ENCODE data around the gene DDA1. TPM values are rescaled to one million over a fixed set of nuclear protein-coding genes. Genes with fewer than 3 reads are reported as not detected.

DDA1 gene
- total RNA-seq, 1 donor from 2014 or later = 5.7 TPM

GRCh38 chr19:17322854-17323253 lies 13.5 kb downstream of the DDA1 start:
- peaks cover 19 to 29% (median 28%) of the 10 kb centered on the region in 3 donors for H3K36me3 ChIP-seq (ENCODE audit: control insufficient read depth in 3 of 3, insufficient read depth in 3 of 3, low read length in 3 of 3)
- H3K9me3 ChIP-seq (ENCODE audit: control insufficient read depth in 3 of 3, low read length in 3 of 3) = no peaks in the 10 kb centered on the region

DNA sequence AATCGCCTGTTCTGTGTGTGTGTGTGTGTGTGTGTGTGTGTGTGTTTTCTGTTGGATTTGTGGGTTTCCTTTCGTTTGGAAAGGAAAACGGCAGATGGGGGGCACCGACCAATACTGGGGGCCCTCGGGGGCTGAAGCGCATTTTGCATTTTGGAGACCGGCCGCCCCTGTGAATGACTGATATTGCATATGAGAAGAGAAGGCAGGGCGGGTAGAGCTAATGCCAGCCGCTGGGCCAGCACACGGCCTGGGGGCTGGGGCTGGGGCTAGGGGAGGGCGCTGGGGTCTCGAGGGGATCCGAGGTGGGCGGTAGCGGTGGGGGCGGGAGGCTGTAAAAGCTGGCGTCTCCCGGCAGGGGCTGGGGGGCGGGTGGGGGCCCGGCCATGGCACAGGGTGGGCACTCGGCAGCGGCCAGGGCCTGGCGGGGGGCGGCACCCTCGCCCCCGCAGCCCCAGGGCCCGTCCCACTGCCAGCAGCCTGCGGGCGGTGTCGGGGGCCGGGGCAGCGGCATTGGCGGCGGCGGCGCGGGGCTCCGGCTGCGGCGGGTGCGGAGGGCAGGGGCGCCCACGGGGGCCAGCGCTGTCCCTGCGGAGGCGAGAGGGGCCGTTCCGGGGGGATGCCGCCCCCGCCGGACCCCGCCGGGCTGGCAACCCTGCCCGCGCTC lies 14.1 kb downstream of the DDA1 start:
- Histone ChIP-seq H3K4me3 (ENCODE audit: low read length in 3 of 3) (no peak overlapping the region), H3K9me3 (ENCODE audit: control insufficient read depth in 3 of 3, low read length in 3 of 3) (no peaks in the 10 kb centered on the region), H3K36me3 (ENCODE audit: control insufficient read depth in 3 of 3, insufficient read depth in 3 of 3, low read length in 3 of 3) (peaks cover 19 to 29% (median 28%) of the 10 kb centered on the region in 3 donors), H3K9ac (ENCODE audit: low read depth in 1 of 3, low read length in 3 of 3) (no peak overlapping the region), H3K27me3 (ENCODE audit: control insufficient read depth in 3 of 3, insufficient read depth in 3 of 3, low read length in 3 of 3) (no peaks in the 10 kb centered on the region), H3K4me1 (ENCODE audit: control insufficient read depth in 3 of 3, insufficient read depth in 3 of 3, low read length in 3 of 3) (peaks cover 0 to 4% (median 3%) of the 10 kb centered on the region in 3 donors), H3K27ac (ENCODE audit: low read depth, low read length) (no peak overlapping the region)

More at GRCh38 chr19:17322854-17323253, 13.5 kb downstream of the DDA1 start:
- H3K9ac ChIP-seq (ENCODE audit: low read depth in 1 of 3, low read length in 3 of 3) = no peak overlapping the region
- H3K4me1 ChIP-seq (ENCODE audit: control insufficient read depth in 3 of 3, insufficient read depth in 3 of 3, low read length in 3 of 3) = peaks cover 0 to 4% (median 3%) of the 10 kb centered on the region in 3 donors
- H3K4me3 ChIP-seq (ENCODE audit: low read length in 3 of 3) = no peak overlapping the region
- H3K27ac ChIP-seq (ENCODE audit: low read depth, low read length) = no peak overlapping the region
- H3K27me3 ChIP-seq (ENCODE audit: control insufficient read depth in 3 of 3, insufficient read depth in 3 of 3, low read length in 3 of 3) = no peaks in the 10 kb centered on the region

DNA sequence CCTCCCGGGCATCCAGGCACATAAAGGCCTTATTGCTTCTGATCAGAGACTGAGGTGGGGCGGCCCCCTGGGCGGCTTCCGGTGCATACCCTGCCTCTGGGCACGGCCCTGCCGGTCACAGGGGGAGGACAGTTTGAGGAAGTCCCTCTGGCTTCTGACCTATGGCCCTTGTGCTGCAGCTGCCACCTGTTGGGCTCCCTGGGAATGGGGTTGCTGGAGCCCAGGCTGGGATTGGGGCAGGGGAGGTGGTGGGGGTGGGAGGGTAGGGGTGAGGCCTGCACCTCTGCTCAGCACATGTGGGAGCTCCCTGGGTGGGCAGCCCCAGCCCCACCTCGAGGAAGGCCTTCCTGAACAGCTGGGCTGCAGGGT lies 14.6 kb downstream of the DDA1 start:
- Histone ChIP-seq H3K9me3 (ENCODE audit: control insufficient read depth in 3 of 3, low read length in 3 of 3) (no peaks in the 10 kb centered on the region), H3K4me3 (ENCODE audit: low read length in 3 of 3) (no peak overlapping the region)

GRCh38 chr19:17324357-17325114 lies 15.2 kb downstream of the DDA1 start:
- Histone ChIP-seq H3K4me3 (ENCODE audit: low read length in 3 of 3) (no peak overlapping the region), H3K9ac (ENCODE audit: low read depth in 1 of 3, low read length in 3 of 3) (no peak overlapping the region), H3K9me3 (ENCODE audit: control insufficient read depth in 3 of 3, low read length in 3 of 3) (no peaks in the 10 kb centered on the region), H3K27ac (ENCODE audit: low read depth, low read length) (no peak overlapping the region), H3K4me1 (ENCODE audit: control insufficient read depth in 3 of 3, insufficient read depth in 3 of 3, low read length in 3 of 3) (peaks cover 0 to 4% (median 3%) of the 10 kb centered on the region in 3 donors), H3K36me3 (ENCODE audit: control insufficient read depth in 3 of 3, insufficient read depth in 3 of 3, low read length in 3 of 3) (peaks cover 18 to 27% (median 24%) of the 10 kb centered on the region in 3 donors), H3K27me3 (ENCODE audit: control insufficient read depth in 3 of 3, insufficient read depth in 3 of 3, low read length in 3 of 3) (no peaks in the 10 kb centered on the region)

More for the DNA sequence above, 14.6 kb downstream of the DDA1 start:
- H3K9ac ChIP-seq (ENCODE audit: low read depth in 1 of 3, low read length in 3 of 3) = no peak overlapping the region
- no peak overlapping the region for H3K27ac ChIP-seq (ENCODE audit: low read depth, low read length)
- peaks cover 0 to 4% (median 3%) of the 10 kb centered on the region in 3 donors for H3K4me1 ChIP-seq (ENCODE audit: control insufficient read depth in 3 of 3, insufficient read depth in 3 of 3, low read length in 3 of 3)
- H3K27me3 ChIP-seq (ENCODE audit: control insufficient read depth in 3 of 3, insufficient read depth in 3 of 3, low read length in 3 of 3) = no peaks in the 10 kb centered on the region
- H3K36me3 ChIP-seq (ENCODE audit: control insufficient read depth in 3 of 3, insufficient read depth in 3 of 3, low read length in 3 of 3) = peaks cover 18 to 29% (median 26%) of the 10 kb centered on the region in 3 donors

DNA sequence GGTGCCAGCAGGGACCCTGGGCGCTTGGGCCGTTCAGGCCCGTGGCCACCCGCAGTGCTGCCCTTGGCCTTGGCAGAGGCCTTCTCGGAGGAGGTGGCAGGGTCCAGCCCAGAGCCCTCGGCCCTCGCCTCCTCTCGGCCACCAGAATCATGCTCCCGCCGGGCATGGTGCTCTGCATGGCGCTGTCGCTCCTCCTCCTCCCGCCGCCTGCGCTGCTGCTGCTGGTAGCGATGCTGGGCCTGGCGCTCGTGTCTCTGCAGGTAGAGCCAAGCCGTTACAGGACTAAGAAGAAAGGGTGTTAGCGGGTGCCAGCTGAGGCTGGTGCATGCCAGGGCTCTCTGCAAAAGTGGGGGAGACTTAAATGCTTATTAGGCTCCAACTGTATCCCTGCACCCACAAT lies 15.8 kb downstream of the DDA1 start:
- H3K27ac ChIP-seq (ENCODE audit: low read depth, low read length) = no peak overlapping the region
- no peak overlapping the region for H3K4me3 ChIP-seq (ENCODE audit: low read length in 3 of 3)
- H3K9ac ChIP-seq (ENCODE audit: low read depth in 1 of 3, low read length in 3 of 3) = no peak overlapping the region
- H3K36me3 ChIP-seq (ENCODE audit: control insufficient read depth in 3 of 3, insufficient read depth in 3 of 3, low read length in 3 of 3) = peaks cover 18 to 26% (median 24%) of the 10 kb centered on the region in 3 donors
- no peaks in the 10 kb centered on the region for H3K9me3 ChIP-seq (ENCODE audit: control insufficient read depth in 3 of 3, low read length in 3 of 3)
- H3K4me1 ChIP-seq (ENCODE audit: control insufficient read depth in 3 of 3, insufficient read depth in 3 of 3, low read length in 3 of 3) = peaks cover 0 to 4% (median 3%) of the 10 kb centered on the region in 3 donors
- no peaks in the 10 kb centered on the region for H3K27me3 ChIP-seq (ENCODE audit: control insufficient read depth in 3 of 3, insufficient read depth in 3 of 3, low read length in 3 of 3)

DNA sequence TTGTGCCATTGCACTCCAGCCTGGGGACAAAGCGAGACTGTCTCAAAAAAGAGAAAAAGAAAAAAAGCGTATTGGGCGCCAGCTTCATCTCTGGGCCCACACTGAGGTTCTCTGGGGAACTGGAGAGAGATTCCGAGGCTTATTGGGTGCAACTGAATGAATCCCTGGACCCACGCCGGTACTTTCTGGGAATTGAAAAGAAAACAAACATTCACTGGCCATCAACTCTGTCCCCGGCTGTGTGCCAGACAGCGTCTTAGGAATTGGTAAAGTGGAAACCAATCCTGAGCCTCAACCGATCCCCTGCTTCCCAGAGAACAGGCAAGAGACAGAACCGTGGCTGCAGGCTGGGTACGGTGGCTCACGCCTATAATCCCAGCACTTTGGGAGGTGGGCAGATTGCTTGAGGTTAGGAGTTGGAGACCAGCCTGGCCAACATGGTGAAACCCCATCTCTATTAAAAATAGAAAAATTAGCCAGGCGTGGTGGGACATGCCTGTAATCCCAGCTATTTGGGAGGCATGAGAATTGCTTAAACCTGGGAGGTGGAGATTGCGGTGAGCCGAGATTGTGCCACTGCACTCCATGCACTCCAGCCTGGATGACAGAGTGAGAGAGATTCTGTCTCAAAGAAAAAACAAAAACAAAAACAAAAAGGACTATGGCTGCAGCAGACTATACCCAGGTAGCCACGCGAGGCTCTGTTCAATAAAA lies 16.7 kb downstream of the DDA1 start:
- Histone ChIP-seq H3K9ac (ENCODE audit: low read depth in 1 of 3, low read length in 3 of 3) (no peak overlapping the region), H3K4me1 (ENCODE audit: control insufficient read depth in 3 of 3, insufficient read depth in 3 of 3, low read length in 3 of 3) (peaks cover 0 to 4% (median 3%) of the 10 kb centered on the region in 3 donors), H3K27me3 (ENCODE audit: control insufficient read depth in 3 of 3, insufficient read depth in 3 of 3, low read length in 3 of 3) (no peaks in the 10 kb centered on the region), H3K36me3 (ENCODE audit: control insufficient read depth in 3 of 3, insufficient read depth in 3 of 3, low read length in 3 of 3) (peaks cover 20 to 26% (median 26%) of the 10 kb centered on the region in 3 donors), H3K9me3 (ENCODE audit: control insufficient read depth in 3 of 3, low read length in 3 of 3) (no peaks in the 10 kb centered on the region), H3K4me3 (ENCODE audit: low read length in 3 of 3) (no peak overlapping the region), H3K27ac (ENCODE audit: low read depth, low read length) (no peak overlapping the region)

- H3K4me1 ChIP-seq (ENCODE audit: control insufficient read depth in 3 of 3, insufficient read depth in 3 of 3, low read length in 3 of 3) = peaks cover 0 to 4% (median 3%) of the 10 kb centered on the region in 3 donors
- no peak overlapping the region for H3K9ac ChIP-seq (ENCODE audit: low read depth in 1 of 3, low read length in 3 of 3)
- H3K36me3 ChIP-seq (ENCODE audit: control insufficient read depth in 3 of 3, insufficient read depth in 3 of 3, low read length in 3 of 3) = peaks cover 20 to 29% (median 23%) of the 10 kb centered on the region in 3 donors
- H3K9me3 ChIP-seq (ENCODE audit: control insufficient read depth in 3 of 3, low read length in 3 of 3) = no peaks in the 10 kb centered on the region
- no peak overlapping the region for H3K27ac ChIP-seq (ENCODE audit: low read depth, low read length)
- no peak overlapping the region for H3K4me3 ChIP-seq (ENCODE audit: low read length in 3 of 3)
- no peaks in the 10 kb centered on the region for H3K27me3 ChIP-seq (ENCODE audit: control insufficient read depth in 3 of 3, insufficient read depth in 3 of 3, low read length in 3 of 3)
Observed at GRCh38 chr19:17326595-17326966, 17.2 kb downstream of the DDA1 start.

GRCh38 chr19:17327068-17327653 lies 17.8 kb downstream of the DDA1 start:
- peaks cover 20 to 23% (median 21%) of the 10 kb centered on the region in 3 donors for H3K36me3 ChIP-seq (ENCODE audit: control insufficient read depth in 3 of 3, insufficient read depth in 3 of 3, low read length in 3 of 3)
- H3K4me1 ChIP-seq (ENCODE audit: control insufficient read depth in 3 of 3, insufficient read depth in 3 of 3, low read length in 3 of 3) = peaks cover 0 to 4% (median 3%) of the 10 kb centered on the region in 3 donors
- H3K4me3 ChIP-seq (ENCODE audit: low read length in 3 of 3) = no peak overlapping the region
- H3K9ac ChIP-seq (ENCODE audit: low read depth in 1 of 3, low read length in 3 of 3) = no peak overlapping the region
- no peak overlapping the region for H3K27ac ChIP-seq (ENCODE audit: low read depth, low read length)
- H3K27me3 ChIP-seq (ENCODE audit: control insufficient read depth in 3 of 3, insufficient read depth in 3 of 3, low read length in 3 of 3) = no peaks in the 10 kb centered on the region
- no peaks in the 10 kb centered on the region for H3K9me3 ChIP-seq (ENCODE audit: control insufficient read depth in 3 of 3, low read length in 3 of 3)

- no peak overlapping the region for H3K4me3 ChIP-seq (ENCODE audit: low read length in 3 of 3)
- H3K27me3 ChIP-seq (ENCODE audit: control insufficient read depth in 3 of 3, insufficient read depth in 3 of 3, low read length in 3 of 3) = no peaks in the 10 kb centered on the region
- no peaks in the 10 kb centered on the region for H3K4me1 ChIP-seq (ENCODE audit: control insufficient read depth in 3 of 3, insufficient read depth in 3 of 3, low read length in 3 of 3)
- H3K9ac ChIP-seq (ENCODE audit: low read depth in 1 of 3, low read length in 3 of 3) = no peak overlapping the region
- H3K27ac ChIP-seq (ENCODE audit: low read depth, low read length) = no peak overlapping the region
- no peaks in the 10 kb centered on the region for H3K9me3 ChIP-seq (ENCODE audit: control insufficient read depth in 3 of 3, low read length in 3 of 3)
- H3K36me3 ChIP-seq (ENCODE audit: control insufficient read depth in 3 of 3, insufficient read depth in 3 of 3, low read length in 3 of 3) = peaks cover 19 to 28% (median 23%) of the 10 kb centered on the region in 3 donors
Observed at GRCh38 chr19:17327654-17328516, 18.5 kb downstream of the DDA1 start.

Data from skeletal muscle tissue (tissue), 4 donors.